ENCODE measurements around the gene TSSK6. TPM values are rescaled to one million over a fixed set of nuclear protein-coding genes. Genes with fewer than 3 reads are reported as not detected.

TSSK6 gene
- total RNA-seq, 4 donors from 2014 or later, result 0.75 to 3.6 (median 1.3) TPM; not detected in 1

DNA sequence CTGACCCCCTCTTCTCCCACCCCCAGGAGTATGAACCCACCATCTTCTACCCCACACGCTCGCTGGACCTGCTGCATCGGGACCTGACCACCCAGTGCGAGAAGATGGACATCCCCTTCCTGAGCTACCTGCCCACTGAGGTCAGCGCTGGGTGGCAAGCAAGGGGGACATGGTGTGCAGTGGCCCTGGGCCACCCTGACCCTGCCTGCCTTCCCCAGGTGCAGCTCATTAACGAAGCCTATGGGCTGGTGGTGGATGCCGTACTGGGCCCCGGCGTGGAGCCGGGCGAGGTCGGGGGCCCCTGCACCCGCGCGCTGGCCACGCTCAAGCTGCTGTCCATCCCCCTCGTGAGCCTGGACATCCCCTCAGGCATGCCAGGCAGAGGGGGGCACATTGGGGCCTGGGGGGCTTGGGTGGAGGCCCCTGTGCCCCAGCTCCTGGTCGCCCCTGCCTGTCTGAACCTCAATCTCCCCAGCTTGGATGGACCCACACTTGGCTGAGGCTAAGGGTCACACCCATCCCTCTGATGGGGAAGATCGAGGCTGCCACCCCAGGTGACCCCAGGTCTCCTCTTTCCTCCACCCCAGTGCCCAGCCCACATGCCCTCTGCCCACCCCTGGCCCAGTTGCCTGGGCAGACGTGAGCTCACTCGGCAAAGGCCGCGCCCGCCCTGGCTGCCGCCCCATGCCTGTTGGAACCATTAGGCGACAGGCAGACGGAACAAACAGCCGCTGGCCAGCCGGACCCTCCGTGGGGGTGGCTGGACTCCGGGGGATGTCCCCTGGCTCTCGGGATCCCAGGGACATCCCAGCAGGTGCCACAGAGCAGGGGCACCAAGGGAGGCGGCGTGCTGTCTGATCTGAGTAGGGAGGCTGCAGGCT lies 20.2 kb upstream of the TSSK6 start:
- DNase-seq (ENCODE audit: low spot score), result no peak

GRCh38 chr19:19534556-19535265 lies 19.4 kb upstream of the TSSK6 start:
- no peak for DNase-seq (ENCODE audit: low spot score)
- TF ChIP-seq, protein P1, sequence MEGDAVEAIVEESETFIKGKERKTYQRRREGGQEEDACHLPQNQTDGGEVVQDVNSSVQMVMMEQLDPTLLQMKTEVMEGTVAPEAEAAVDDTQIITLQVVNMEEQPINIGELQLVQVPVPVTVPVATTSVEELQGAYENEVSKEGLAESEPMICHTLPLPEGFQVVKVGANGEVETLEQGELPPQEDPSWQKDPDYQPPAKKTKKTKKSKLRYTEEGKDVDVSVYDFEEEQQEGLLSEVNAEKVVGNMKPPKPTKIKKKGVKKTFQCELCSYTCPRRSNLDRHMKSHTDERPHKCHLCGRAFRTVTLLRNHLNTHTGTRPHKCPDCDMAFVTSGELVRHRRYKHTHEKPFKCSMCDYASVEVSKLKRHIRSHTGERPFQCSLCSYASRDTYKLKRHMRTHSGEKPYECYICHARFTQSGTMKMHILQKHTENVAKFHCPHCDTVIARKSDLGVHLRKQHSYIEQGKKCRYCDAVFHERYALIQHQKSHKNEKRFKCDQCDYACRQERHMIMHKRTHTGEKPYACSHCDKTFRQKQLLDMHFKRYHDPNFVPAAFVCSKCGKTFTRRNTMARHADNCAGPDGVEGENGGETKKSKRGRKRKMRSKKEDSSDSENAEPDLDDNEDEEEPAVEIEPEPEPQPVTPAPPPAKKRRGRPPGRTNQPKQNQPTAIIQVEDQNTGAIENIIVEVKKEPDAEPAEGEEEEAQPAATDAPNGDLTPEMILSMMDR (IDR thresholded peaks at IDR 0.05), result no peak
- ATAC-seq (ENCODE audit: low FRiP score), result no peak

More for the DNA sequence above, 20.2 kb upstream of the TSSK6 start:
- TF ChIP-seq, protein P1 (IDR thresholded peaks at IDR 0.05), result no peak
- no peak for ATAC-seq (ENCODE audit: low FRiP score)

- DNase-seq (ENCODE audit: low spot score), result no peak
- TF ChIP-seq, protein P1 (IDR thresholded peaks at IDR 0.05), result no peak
- no peak for ATAC-seq (ENCODE audit: low FRiP score)
Measured at GRCh38 chr19:19533841-19534240, 18.5 kb upstream of the TSSK6 start.

DNA sequence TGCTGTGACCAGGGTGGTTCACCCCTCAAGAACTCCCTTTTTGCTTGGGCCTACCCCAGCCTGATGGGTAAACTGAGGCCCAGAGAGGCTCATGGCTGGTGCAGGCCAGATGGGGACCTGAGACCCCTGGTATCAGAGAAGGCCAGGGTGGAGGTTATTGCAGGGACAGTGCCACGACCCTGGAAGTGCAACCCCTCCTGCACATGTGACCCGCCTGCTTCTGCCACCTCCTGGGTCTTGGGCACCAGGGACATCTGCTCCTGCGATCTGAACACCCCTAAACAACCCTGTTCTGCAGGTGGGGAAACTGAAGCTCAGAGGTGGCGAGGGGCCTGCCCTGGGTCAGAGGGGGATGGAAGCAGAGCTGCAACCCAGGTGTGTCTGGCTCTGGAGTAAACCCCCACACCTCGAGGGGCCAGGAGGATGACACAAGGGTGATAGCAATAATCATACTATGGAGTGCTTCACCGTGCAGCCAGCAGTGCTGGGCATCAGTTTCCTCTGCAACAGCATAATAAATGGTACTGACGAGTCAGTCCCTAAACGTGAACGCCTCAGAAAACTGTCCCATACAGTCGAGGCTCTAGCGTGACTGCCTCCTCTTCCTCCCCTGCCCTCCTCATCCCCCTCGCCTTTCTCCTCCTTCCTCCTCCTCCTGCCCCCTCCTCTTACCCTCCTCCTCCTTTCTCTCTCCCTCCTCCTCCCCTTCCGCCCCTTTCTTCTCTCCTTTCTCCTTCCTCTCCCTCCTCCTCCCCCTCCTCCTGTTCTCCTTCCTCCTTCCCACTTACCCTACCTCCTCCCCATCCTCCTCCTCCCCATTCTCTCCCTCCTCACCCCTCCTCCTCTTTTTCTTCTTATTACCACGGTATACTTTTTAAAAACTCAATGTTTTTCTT lies 17.7 kb upstream of the TSSK6 start:
- ATAC-seq (ENCODE audit: low FRiP score) (peak; percentile 3), DNase-seq (ENCODE audit: low spot score) (no peak)
- TF ChIP-seq, protein P1 (IDR thresholded peaks at IDR 0.05), result no peak

DNA sequence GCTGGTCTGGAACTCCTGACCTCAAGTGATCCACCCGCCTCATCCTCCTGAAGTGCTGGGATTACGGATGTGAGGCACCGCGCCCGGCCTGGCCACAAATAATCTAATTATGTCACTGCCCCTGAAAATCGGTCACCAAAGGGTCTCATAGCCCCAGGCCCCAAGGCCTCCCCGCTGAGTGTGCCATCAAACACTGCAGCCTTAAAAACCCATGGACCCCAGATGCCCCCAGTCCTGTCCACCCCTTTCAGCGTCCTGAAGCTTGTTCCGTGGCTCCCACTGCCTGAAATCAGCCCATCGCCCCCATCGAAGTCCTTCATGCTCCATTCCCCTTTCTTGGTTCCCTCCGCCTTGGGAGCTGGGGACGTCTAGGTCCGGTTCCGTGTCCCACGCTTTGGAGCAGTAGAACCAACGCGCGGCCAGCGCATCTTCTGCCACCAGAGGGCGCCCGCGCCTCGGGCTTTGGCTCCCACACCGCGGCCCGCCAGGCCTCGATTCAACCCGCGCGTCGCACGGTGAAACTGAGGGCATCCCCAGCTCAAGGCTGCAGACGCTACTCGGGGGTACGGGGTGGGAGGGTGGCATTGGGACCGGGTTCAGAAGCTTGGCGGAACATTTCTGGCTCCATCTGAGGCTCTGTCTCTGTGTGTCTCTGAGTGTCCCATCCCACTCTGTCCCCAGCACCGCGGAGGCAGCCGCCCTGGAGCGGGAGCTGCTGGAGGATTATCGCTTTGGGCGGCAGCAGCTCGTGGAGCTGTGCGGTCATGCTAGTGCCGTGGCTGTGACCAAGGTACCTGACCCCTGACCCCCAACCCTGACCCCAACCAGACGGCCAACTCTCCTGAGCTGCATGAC lies 16.8 kb upstream of the TSSK6 start:
- TF ChIP-seq, protein P1 (IDR thresholded peaks at IDR 0.05), result peak in 2 of 3 donors; percentile 63
- ATAC-seq (ENCODE audit: low FRiP score), result peak; percentile 49
- DNase-seq (ENCODE audit: low spot score), result peak; percentile 82

DNA sequence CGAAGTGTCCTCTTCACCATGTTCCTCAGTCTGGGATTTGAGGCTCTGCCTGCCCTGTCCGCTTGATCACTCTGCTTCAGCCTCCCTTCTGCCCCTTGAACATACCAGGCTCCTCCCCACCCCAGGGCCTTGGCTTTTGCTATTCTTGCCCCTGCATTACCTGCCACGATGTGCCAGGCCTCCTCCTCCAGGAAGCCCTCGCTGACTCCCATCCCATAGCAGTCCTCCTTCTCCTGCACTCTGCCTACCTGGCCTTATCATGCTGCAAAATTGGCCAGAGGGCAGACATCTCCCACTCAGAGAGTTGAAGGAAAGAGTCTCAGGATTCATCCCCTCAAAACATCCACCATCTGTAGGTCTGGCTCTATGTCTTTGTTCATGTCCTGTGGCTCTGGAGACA lies 15.5 kb upstream of the TSSK6 start:
- TF ChIP-seq, protein P1 (IDR thresholded peaks at IDR 0.05), result no peak
- no peak for DNase-seq (ENCODE audit: low spot score)

More for the DNA sequence above, 15.5 kb upstream of the TSSK6 start:
- no peak for ATAC-seq (ENCODE audit: low FRiP score)

All from omental fat pad (tissue), 4 donors.